Left ventricle myocardium inferior (tissue), 1 donor: Measurements from ENCODE around the gene DCANP1. TPM values are rescaled to one million over a fixed set of nuclear protein-coding genes. Genes with fewer than 3 reads are reported as not detected.
A peak's percentile ranks its signal among the peaks of the same experiment; 100 is the strongest.

Source experiments
- DNase-seq: peaks from one replicate; pipeline ENCODE4 v3.0.0-alpha.2; 2020
- H3K27ac ChIP-seq: fragments of 200-600 bp; replicated peaks from 2 replicates; pipeline ENCODE4 v1.8.0; 2021
- H3K27me3 ChIP-seq: fragments of 200-600 bp; 2 replicates; pipeline ENCODE4 v1.8.0; 2021; ENCODE audit warnings: low read depth
- H3K36me3 ChIP-seq: fragments of 200-600 bp; 2 replicates; pipeline ENCODE4 v1.8.0; 2021
- H3K4me1 ChIP-seq: fragments of 200-600 bp; 2 replicates; pipeline ENCODE4 v1.8.0; 2021
- H3K4me3 ChIP-seq: fragments of 200-600 bp; 2 replicates; pipeline ENCODE4 v1.8.0; 2021; ENCODE audit warnings: mild to moderate bottlenecking, moderate library complexity
- H3K9me3 ChIP-seq: fragments of 200-600 bp; replicated peaks from 2 replicates; pipeline ENCODE4 v1.8.0; 2021
- CTCF ChIP-seq: fragments of 200-600 bp; IDR thresholded peaks from 2 replicates; pipeline ENCODE4 v1.8.0; 2021; ENCODE audit warnings: antibody characterized with exemption, mild to moderate bottlenecking, borderline replicate concordance
- intact Hi-C: fragments of 100-400 bp; cut with micrococcal nuclease; formaldehyde crosslinking; loops from one replicate; pipeline ENCODE4 v1.11.0; 2022
- total RNA-seq: library from RNA; stranded (reverse); fragmentation: NEBNext Ultra II Directional; extraction: Animal tissue kit (Norgen Biotek cat#: 25700); gene quantifications from one replicate; pipeline ENCODE4 v1.2.1, GENCODE V29; 2021
- donor health status: DM: no; HTN: yes; CAD: no; lungs with severe emphysema.

Gene DCANP1
- total RNA-seq, 1 donor from 2014 or later, result not detected

- peaks cover 30% of the 10 kb centered on the region for H3K4me1 ChIP-seq
- intact Hi-C loops, result no loop called here
- no peaks in the 10 kb centered on the region for H3K36me3 ChIP-seq
- peaks cover 100% of the 10 kb centered on the region for H3K27me3 ChIP-seq
- H3K9me3 ChIP-seq, result no peaks in the 10 kb centered on the region
- no peak overlapping the region for H3K27ac ChIP-seq
- TF ChIP-seq CTCF, result no peak
- no peak for DNase-seq
- no peak overlapping the region for H3K4me3 ChIP-seq
Measured at GRCh38 chr5:135491552-135492318, 44.6 kb upstream of the DCANP1 start.

- peaks cover 30% of the 10 kb centered on the region for H3K4me1 ChIP-seq
- H3K27ac ChIP-seq, result no peak overlapping the region
- no peaks in the 10 kb centered on the region for H3K36me3 ChIP-seq
- intact Hi-C loops, result no loop called here
- H3K4me3 ChIP-seq, result no peak overlapping the region
- TF ChIP-seq CTCF, result no peak
- no peak for DNase-seq
- peaks cover 100% of the 10 kb centered on the region for H3K27me3 ChIP-seq
- H3K9me3 ChIP-seq, result no peaks in the 10 kb centered on the region
Measured at GRCh38 chr5:135491038-135491551, 43.9 kb upstream of the DCANP1 start.

DNA sequence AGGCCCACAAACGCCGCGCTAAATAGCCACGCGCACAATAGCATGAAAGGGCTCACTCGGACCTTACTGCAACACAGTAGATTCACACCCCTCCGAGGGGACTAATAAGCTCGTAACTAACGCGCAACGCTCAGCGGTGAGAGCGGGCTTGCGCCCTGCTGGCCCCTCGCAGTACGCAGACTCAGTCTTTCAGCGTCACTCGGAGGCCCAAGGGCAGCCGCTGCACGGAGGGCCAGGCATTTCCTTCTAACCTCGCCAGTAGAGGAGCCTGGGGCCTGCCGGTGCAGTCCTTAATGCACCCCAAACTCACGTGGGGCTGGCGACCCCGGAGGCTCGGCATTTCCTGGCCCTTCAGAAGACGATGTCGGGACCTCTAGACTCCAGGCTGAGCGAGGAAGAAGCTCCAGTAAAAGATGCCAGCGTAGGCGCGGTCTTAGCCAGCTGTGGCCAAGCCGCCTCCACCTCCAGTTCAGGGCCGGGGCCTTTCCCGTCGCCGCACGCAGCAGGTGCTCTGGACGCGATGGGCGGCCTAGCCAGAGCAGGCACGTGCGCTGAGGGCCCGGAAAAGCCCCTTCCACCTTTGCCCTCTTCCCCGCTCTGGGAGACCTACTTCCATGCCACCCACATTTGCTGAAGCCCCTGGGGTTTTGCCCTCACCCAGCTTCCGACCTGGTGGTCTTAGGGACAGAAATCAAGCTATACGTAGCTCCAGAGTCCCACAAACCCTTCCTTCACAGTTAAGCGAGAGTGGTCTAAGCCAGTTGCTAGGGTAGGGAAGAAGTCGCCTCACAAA, 43.3 kb upstream of the DCANP1 start:
- no peak for TF ChIP-seq CTCF
- intact Hi-C loops, result no loop called here
- peaks cover 30% of the 10 kb centered on the region for H3K4me1 ChIP-seq
- H3K4me3 ChIP-seq, result peak overlapping the region; percentile 57
- no peak overlapping the region for H3K27ac ChIP-seq
- peaks cover 100% of the 10 kb centered on the region for H3K27me3 ChIP-seq
- DNase-seq, result no peak
- no peaks in the 10 kb centered on the region for H3K36me3 ChIP-seq
- H3K9me3 ChIP-seq, result no peaks in the 10 kb centered on the region

- intact Hi-C loops, result no loop called here
- H3K36me3 ChIP-seq, result no peaks in the 10 kb centered on the region
- no peak for DNase-seq
- no peaks in the 10 kb centered on the region for H3K9me3 ChIP-seq
- no peak for TF ChIP-seq CTCF
- peak overlapping the region; percentile 57 for H3K4me3 ChIP-seq
- peaks cover 100% of the 10 kb centered on the region for H3K27me3 ChIP-seq
- H3K27ac ChIP-seq, result no peak overlapping the region
- peaks cover 30% of the 10 kb centered on the region for H3K4me1 ChIP-seq
Measured at GRCh38 chr5:135489466-135490244, 42.5 kb upstream of the DCANP1 start.
